ENCODE measurements around the gene TMEM229B.

DNA sequence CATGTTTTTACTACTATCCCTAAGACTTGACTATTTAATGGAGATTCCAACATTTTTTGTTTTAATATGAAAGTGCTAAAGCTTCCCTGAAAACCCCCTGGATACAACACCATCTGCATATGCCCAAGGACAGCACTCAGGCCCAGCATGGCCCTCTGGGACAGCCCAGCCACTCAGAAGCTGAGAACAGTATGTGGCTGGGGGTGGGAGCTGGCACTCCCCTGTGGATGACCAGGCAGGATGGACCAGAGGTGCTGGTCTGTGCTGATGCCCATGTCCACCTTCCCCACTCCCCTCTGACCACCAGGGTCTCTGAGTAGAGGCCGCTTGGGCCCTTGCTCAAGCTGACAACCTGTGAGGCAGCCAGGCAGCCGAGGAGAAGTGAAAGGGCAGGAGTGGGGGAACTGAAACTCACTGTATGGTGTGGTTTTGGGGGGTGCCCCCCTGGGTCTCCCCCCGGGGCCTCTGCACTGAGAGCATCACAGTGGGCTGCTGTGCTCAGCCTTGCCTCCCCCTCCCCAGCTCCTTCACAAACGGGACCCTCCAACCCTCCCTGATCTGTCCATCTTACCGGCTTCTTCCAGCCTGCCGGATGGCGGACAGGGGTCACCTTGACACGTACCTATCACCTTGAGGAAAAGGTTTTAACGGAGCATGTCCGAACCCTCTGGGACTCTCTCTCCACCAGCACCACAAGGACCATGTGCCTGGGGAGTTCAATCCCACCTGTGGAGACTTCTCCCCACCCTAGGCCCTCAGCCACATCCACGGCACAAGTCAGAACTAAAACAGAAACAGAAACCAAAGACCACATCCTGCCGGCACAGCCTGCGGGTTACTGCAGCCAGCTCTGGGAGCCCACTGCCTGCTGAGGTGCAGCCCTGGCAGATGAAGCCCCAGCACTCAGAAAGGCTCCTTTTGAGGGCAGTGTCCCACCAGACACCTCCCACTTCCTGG, at the start of gene TMEM229B:
- TF ChIP-seq, protein P1, sequence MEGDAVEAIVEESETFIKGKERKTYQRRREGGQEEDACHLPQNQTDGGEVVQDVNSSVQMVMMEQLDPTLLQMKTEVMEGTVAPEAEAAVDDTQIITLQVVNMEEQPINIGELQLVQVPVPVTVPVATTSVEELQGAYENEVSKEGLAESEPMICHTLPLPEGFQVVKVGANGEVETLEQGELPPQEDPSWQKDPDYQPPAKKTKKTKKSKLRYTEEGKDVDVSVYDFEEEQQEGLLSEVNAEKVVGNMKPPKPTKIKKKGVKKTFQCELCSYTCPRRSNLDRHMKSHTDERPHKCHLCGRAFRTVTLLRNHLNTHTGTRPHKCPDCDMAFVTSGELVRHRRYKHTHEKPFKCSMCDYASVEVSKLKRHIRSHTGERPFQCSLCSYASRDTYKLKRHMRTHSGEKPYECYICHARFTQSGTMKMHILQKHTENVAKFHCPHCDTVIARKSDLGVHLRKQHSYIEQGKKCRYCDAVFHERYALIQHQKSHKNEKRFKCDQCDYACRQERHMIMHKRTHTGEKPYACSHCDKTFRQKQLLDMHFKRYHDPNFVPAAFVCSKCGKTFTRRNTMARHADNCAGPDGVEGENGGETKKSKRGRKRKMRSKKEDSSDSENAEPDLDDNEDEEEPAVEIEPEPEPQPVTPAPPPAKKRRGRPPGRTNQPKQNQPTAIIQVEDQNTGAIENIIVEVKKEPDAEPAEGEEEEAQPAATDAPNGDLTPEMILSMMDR (IDR thresholded peaks at IDR 0.05), result no peak
- no peak for TF ChIP-seq POLR2A (IDR thresholded peaks at IDR 0.05)

All from esophagus squamous epithelium (tissue), 4 donors.